ENCODE results near the gene ABHD8. TPM values are rescaled to one million over a fixed set of nuclear protein-coding genes. Genes with fewer than 3 reads are reported as not detected.

Gene ABHD8
- total and polyA plus RNA-seq, 2 donors (not counting 1 experiment from before 2014, with no cell fraction given) = 5.2 to 7.2 TPM

- Mint-ChIP-seq H3K27ac (peak within 1 kb of the TSS; percentile 83), H3K4me1 (peaks cover 48% of the 10 kb centered on the region), H3K4me3 (peak within 1 kb of the TSS; percentile 90), H3K9me3 (ENCODE audit: insufficient read depth) (no peaks in the 10 kb centered on the region), H3K27me3 (peaks cover 6% of the 10 kb centered on the region)
- POLR2A ChIA-PET = interaction anchor here (0.9 to 1.7 kb wide), 3 partner anchors 26 to 85 kb away, joined by 3 to 5 read pairs (median 3); partner anchors contain the start of genes DDA1 and MVB12A
- Histone ChIP-seq H3K9me3 (ENCODE audit: control extremely low read depth in 1 of 3, control insufficient read depth in 2 of 3, insufficient read depth in 1 of 3, low read length in 2 of 3) (peaks cover 0 to 10% (median 0%) of the 10 kb centered on the region in 3 donors), H3K4me1 (ENCODE audit: control insufficient read depth in 2 of 2, insufficient read depth in 2 of 2, low read length in 2 of 2) (peaks cover 22 to 34% of the 10 kb centered on the region in 2 donors), H3K9ac (ENCODE audit: low read length) (peak within 1 kb of the TSS; percentile 75), H3K27me3 (replicated peaks in 1 of 4; ENCODE audit: control extremely low read depth in 1 of 4, control insufficient read depth in 3 of 4, insufficient read depth in 4 of 4, low read length in 3 of 4) (peaks cover 0 to 23% (median 0%) of the 10 kb centered on the region in 4 experiments), H4K20me1 (ENCODE audit: control insufficient read depth, insufficient read depth, low read length, poor library complexity, severe bottlenecking) (no peaks in the 10 kb centered on the region), H3K79me2 (ENCODE audit: control insufficient read depth, insufficient read depth, low read length) (peaks cover 9% of the 10 kb centered on the region), H3K36me3 (replicated peaks in 1 of 2; ENCODE audit: control extremely low read depth in 1 of 2, control insufficient read depth in 1 of 2, extremely low read depth in 1 of 2, insufficient read depth in 2 of 2, low read length in 1 of 2) (no peaks in the 10 kb centered on the region), H2AFZ (ENCODE audit: insufficient read depth, low read depth, low read length, poor library complexity, severe bottlenecking) (peak within 1 kb of the TSS; percentile 99), H3K27ac (ENCODE audit: low read length in 2 of 2) (no peak within 1 kb of the TSS), H3K4me2 (replicated peaks; ENCODE audit: low read depth, low read length, poor library complexity, severe bottlenecking) (peak within 1 kb of the TSS; percentile 97), H3K4me3 (ENCODE audit: control extremely low read depth in 1 of 5, extremely low read depth in 1 of 5, insufficient read depth in 1 of 5, low read depth in 2 of 5, low read length in 4 of 5) (peak within 1 kb of the TSS; percentile 19 to 71 (median 63))
- DNase-seq (peak; percentile 97), ATAC-seq (ENCODE audit: low read depth) (peak; percentile 66)
- WGBS (ENCODE audit: insufficient coverage) = 3% methylated on average over 77 of the region's 86 CpGs
- intact Hi-C loops (cut with micrococcal nuclease) = no loop called here
- TF ChIP-seq EZH2 (IDR thresholded peaks at IDR 0.05; ENCODE audit: borderline replicate concordance, insufficient read depth, low read depth, low read length, poor library complexity, severe bottlenecking) (no peak), CTCF (IDR thresholded peaks at IDR 0.05) (no peak)
- CTCF ChIA-PET = interaction anchor here (0.8 to 1.8 kb wide), 4 partner anchors 11 to 57 kb away, joined by 3 to 13 read pairs (median 5); partner anchors contain the start of gene MRPL34
Observed at GRCh38 chr19:17334414-17335409, 31.5 kb upstream of the ABHD8 start, which contains the start of gene ANO8. Gene ANO8, minus strand, starts transcription at chr19:17334855. Its CDS starts 185 bp downstream, at chr19:17334670.
